Lower leg skin (tissue), 4 donors: ENCODE measurements around the gene IBA57. TPM values are rescaled to one million over a fixed set of nuclear protein-coding genes. Genes with fewer than 3 reads are reported as not detected.

ENCODE experiments used
- DNase-seq, 2 donors: peaks; one replicate each; pipeline ENCODE4 v3.0.0-alpha.2; 2019; ENCODE audit warnings: low spot score in 2 of 2
- H3K4me3 ChIP-seq: fragments of 200-600 bp; sonication (generic); 2 replicates; pipeline ENCODE4 v1.5.1; 2017; ENCODE audit warnings: mild to moderate bottlenecking, low read depth; ENCODE audit not compliant: poor library complexity, severe bottlenecking
- POLR2A ChIP-seq, 2 donors: fragments of 450-650 bp; IDR thresholded peaks; one replicate each; pipeline ENCODE4 v1.6.1; 2016 to 2017; ENCODE audit warnings: antibody characterized with exemption in 2 of 2, mild to moderate bottlenecking in 1 of 2, moderate library complexity in 1 of 2
- WGBS, 2 donors: methylation state at CpG; one replicate each; pipeline ENCODE4 v1.1.5; 2018; 5-methylcytosine and 5-hydroxymethylcytosine counted together
- intact Hi-C: fragments of 100-400 bp; cut with DNase I; formaldehyde crosslinking; loops from one replicate; pipeline ENCODE4 v1.15.0; 2023; ENCODE audit warnings: low total_unique reads
- total RNA-seq, 4 donors: library from RNA; depleted of rRNA; stranded (reverse); fragments of >200 nt; gene quantifications; one replicate each; pipeline ENCODE4 v1.1.0, GENCODE V29; 2016
- TF ChIP-seq, protein P1 (sequence below), 3 donors: fragments of 450-650 bp; IDR thresholded peaks; one replicate each; pipeline ENCODE4 v1.5.1; 2016; ENCODE audit warnings: antibody characterized with exemption in 3 of 3, mild to moderate bottlenecking in 3 of 3, moderate library complexity in 2 of 3

The IBA57 gene
- total RNA-seq, 4 donors from 2014 or later = 9.4 to 16.0 (median 12.6) TPM

DNA sequence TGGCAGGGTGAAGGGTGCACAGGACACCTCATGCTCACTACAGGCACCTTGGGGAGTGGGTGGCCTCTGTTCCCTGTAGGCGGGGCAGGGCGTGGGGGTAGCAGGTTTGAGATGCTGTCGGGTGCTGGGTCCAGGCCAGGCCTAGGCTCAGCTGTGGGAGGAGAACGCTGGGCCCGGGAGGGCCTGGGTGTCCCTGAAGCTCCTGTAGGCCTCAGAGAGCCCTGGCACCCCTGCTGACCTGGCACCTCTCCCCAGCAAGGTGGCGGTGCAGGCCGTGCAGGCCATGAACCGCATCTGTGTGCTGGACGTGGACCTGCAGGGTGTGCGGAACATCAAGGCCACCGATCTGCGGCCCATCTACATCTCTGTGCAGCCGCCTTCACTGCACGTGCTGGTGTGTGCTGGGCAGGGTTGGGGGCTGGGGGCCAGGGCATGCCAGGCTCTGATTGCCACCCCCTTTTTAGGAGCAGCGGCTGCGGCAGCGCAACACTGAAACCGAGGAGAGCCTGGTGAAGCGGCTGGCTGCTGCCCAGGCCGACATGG is 18.4 kb upstream of the IBA57 start:
- TF ChIP-seq POLR2A (IDR thresholded peaks at IDR 0.05) = no peak
- TF ChIP-seq, protein P1, sequence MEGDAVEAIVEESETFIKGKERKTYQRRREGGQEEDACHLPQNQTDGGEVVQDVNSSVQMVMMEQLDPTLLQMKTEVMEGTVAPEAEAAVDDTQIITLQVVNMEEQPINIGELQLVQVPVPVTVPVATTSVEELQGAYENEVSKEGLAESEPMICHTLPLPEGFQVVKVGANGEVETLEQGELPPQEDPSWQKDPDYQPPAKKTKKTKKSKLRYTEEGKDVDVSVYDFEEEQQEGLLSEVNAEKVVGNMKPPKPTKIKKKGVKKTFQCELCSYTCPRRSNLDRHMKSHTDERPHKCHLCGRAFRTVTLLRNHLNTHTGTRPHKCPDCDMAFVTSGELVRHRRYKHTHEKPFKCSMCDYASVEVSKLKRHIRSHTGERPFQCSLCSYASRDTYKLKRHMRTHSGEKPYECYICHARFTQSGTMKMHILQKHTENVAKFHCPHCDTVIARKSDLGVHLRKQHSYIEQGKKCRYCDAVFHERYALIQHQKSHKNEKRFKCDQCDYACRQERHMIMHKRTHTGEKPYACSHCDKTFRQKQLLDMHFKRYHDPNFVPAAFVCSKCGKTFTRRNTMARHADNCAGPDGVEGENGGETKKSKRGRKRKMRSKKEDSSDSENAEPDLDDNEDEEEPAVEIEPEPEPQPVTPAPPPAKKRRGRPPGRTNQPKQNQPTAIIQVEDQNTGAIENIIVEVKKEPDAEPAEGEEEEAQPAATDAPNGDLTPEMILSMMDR (IDR thresholded peaks at IDR 0.05) = no peak
- intact Hi-C loops = no loop called here
- no peak for DNase-seq
- WGBS, 2 donors = 81 to 84% methylated on average over 13 to 20 of the region's 20 CpGs
- no peak overlapping the region for H3K4me3 ChIP-seq

DNA sequence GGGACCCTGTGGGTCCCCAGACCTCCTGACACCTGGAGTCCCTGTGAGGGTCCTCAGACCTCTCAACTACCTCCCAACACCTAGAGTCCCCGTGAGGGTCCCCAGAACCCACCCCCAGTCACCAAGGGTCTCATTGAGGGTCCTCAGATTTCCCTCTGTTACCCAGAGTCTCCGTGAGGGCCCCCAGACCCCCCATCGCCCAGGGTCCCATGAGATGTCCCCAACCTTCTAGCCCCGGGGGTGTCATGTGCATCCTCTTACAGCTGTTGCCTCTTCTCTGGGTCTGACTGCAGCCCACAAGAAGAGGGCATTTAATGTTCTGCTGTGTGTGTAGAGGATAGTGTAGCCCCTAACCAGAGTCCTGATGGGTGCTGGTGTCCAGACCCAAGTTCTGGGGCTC is 17.8 kb upstream of the IBA57 start:
- no peak for DNase-seq
- intact Hi-C loops = no loop called here
- no peak for TF ChIP-seq POLR2A (IDR thresholded peaks at IDR 0.05)
- TF ChIP-seq, protein P1 (IDR thresholded peaks at IDR 0.05) = no peak
- no peak overlapping the region for H3K4me3 ChIP-seq
- WGBS, 2 donors = 81 to 88% methylated on average over 4 of the region's 4 CpGs

DNA sequence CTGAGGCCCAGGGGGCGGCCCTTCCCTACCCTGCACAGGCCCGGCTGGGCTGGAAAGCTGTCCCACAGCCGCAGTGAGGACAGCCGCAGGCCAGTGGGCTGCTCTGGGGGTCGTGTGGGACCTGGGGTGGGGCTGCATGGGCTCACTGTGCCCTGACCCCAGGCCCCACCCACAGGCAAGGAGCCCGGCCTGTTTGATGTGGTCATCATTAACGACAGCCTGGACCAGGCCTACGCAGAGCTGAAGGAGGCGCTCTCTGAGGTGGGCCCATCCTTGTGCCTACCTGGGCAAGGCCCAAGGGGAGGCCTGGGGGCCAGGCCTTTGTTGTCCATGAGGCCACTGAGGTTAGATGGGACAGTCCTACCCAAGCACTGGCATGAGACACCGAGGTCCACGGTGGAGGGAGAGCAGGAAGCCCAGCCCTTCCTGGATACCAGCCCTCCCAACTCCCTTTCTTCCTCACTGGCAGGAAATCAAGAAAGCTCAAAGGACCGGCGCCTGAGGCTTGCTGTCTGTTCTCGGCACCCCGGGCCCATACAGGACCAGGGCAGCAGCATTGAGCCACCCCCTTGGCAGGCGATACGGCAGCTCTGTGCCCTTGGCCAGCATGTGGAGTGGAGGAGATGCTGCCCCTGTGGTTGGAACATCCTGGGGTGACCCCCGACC is 17.3 kb upstream of the IBA57 start:
- intact Hi-C loops = no loop called here
- DNase-seq = peak in 1 of 2 donors; percentile 83
- TF ChIP-seq, protein P1 (IDR thresholded peaks at IDR 0.05) = no peak
- no peak for TF ChIP-seq POLR2A (IDR thresholded peaks at IDR 0.05)
- no peak overlapping the region for H3K4me3 ChIP-seq
- WGBS, 2 donors = 22 to 55% methylated on average over 4 to 13 of the region's 18 CpGs

DNA sequence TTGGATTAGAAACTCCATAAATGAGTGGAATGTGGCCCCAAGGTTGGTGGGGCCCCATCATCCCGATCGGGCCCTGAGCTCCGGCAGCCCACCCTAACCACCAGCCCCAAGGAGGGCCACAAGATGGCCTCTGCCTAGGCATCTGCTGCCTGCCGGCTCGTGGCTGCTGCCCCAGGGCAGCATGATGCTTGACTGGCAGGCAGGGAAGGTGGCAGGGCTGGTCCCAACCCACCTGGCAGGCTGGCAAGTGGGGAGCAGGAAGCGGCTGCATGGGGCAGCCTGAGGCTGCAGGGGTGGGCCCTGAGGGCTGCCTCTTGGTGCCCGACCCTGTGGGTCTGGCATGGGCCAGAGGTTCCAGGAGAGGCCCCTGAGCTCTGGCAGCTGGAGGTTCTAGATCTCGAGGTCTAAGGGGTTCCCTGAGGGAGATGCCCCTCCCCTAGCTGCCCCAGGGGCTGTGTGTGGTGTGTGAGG is 16.6 kb upstream of the IBA57 start:
- no peak overlapping the region for H3K4me3 ChIP-seq
- DNase-seq = peak in 1 of 2 donors; percentile 83
- WGBS, 2 donors = 25 to 60% methylated on average over 4 to 8 of the region's 8 CpGs
- intact Hi-C loops = no loop called here
- TF ChIP-seq, protein P1 (IDR thresholded peaks at IDR 0.05) = no peak
- TF ChIP-seq POLR2A (IDR thresholded peaks at IDR 0.05) = no peak

DNA sequence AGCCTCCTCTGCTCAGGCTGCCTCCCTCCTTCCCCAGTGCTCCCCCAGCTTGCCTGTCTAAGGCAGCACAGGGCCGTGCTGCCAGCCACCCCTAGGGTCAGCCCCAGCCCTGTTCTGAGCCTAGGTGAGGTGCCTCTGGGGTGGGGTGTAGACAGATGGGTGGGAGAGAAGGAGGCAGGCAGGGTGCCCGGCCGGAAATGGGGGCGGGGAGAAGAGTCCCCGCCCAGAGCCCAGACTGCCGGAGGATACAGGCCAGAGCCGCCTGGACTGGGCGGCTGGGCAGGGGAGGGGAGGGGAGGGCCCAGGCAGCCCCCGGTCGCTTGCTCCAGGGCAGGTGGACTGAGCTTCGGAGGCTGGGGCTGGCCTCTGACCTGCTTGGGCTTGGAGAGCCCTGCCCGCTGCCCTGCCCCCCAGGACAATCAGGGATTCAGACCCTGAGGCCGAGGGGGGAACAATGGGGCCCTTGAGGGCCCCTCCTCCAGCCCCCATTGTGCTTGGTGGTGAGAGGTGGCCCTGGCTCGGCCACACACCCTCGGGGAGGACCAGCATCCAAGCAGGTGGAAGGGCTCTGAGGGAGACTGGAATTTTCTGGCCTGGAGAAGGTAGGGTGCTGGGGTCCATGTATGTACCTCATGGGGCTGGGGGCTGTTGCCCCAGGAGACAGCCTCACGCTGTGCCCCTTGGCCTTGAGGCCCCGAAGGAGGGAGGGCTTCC is 16.0 kb upstream of the IBA57 start, which contains the start of gene GJC2:
Gene GJC2 (plus strand): TSS at position 525 of the 714 bp plus-strand sequence. CDS start 7,829 bp downstream, outside the sequence.
- intact Hi-C loops = no loop called here
- DNase-seq = peak in 1 of 2 donors; percentile 91
- H3K4me3 ChIP-seq = no peak within 1 kb of the TSS
- whole genome bisulfite sequencing, 2 donors = 11 to 42% methylated on average over 12 to 17 of the region's 17 CpGs
- TF ChIP-seq, protein P1 (IDR thresholded peaks at IDR 0.05) = no peak
- TF ChIP-seq POLR2A (IDR thresholded peaks at IDR 0.05) = no peak
